ENCODE results near the gene C6orf47.

The C6orf47 gene

GRCh38 chr6:31664790-31665500 lies 4.4 kb upstream of the C6orf47 start, which contains the start of gene GPANK1:
Gene GPANK1 (minus strand): TSS chr6:31664997. CDS start chr6:31664478, 519 bp downstream.
- Histone ChIP-seq H3F3A (ENCODE audit: insufficient read depth, low read length) (no peaks in the 10 kb centered on the region), H3K36me3 (ENCODE audit: insufficient read depth, low read length) (peaks cover 56% of the 10 kb centered on the region), H4K20me1 (ENCODE audit: insufficient read depth, low read length) (no peaks in the 10 kb centered on the region), H3K9me2 (ENCODE audit: low read depth, low read length) (no peaks in the 10 kb centered on the region), H3K9me3 (ENCODE audit: low read length) (no peaks in the 10 kb centered on the region), H3K9ac (ENCODE audit: low read length) (peak within 1 kb of the TSS; percentile 92), H3K27me3 (ENCODE audit: insufficient read depth, low read length) (no peaks in the 10 kb centered on the region), H3K27ac (ENCODE audit: low read depth, low read length, poor library complexity, severe bottlenecking) (peak within 1 kb of the TSS; percentile 97), H3K4me2 (ENCODE audit: low read length) (peak within 1 kb of the TSS; percentile 82), H3K4me3 (ENCODE audit: low read depth, low read length, poor library complexity, severe bottlenecking) (peak within 1 kb of the TSS; percentile 100), H3K4me1 (ENCODE audit: insufficient read depth, low read length, severe bottlenecking) (peaks cover 45% of the 10 kb centered on the region), H3K79me2 (ENCODE audit: insufficient read depth, low read length) (peaks cover 26% of the 10 kb centered on the region), H2AFZ (ENCODE audit: low read length) (no peak within 1 kb of the TSS)
- TF ChIP-seq EZH2 (IDR thresholded peaks at IDR 0.05; ENCODE audit: borderline replicate concordance, low read length) = no peak
- TF ChIP-seq, protein P1, sequence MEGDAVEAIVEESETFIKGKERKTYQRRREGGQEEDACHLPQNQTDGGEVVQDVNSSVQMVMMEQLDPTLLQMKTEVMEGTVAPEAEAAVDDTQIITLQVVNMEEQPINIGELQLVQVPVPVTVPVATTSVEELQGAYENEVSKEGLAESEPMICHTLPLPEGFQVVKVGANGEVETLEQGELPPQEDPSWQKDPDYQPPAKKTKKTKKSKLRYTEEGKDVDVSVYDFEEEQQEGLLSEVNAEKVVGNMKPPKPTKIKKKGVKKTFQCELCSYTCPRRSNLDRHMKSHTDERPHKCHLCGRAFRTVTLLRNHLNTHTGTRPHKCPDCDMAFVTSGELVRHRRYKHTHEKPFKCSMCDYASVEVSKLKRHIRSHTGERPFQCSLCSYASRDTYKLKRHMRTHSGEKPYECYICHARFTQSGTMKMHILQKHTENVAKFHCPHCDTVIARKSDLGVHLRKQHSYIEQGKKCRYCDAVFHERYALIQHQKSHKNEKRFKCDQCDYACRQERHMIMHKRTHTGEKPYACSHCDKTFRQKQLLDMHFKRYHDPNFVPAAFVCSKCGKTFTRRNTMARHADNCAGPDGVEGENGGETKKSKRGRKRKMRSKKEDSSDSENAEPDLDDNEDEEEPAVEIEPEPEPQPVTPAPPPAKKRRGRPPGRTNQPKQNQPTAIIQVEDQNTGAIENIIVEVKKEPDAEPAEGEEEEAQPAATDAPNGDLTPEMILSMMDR (IDR thresholded peaks at IDR 0.05; ENCODE audit: low read length) = no peak

DNA sequence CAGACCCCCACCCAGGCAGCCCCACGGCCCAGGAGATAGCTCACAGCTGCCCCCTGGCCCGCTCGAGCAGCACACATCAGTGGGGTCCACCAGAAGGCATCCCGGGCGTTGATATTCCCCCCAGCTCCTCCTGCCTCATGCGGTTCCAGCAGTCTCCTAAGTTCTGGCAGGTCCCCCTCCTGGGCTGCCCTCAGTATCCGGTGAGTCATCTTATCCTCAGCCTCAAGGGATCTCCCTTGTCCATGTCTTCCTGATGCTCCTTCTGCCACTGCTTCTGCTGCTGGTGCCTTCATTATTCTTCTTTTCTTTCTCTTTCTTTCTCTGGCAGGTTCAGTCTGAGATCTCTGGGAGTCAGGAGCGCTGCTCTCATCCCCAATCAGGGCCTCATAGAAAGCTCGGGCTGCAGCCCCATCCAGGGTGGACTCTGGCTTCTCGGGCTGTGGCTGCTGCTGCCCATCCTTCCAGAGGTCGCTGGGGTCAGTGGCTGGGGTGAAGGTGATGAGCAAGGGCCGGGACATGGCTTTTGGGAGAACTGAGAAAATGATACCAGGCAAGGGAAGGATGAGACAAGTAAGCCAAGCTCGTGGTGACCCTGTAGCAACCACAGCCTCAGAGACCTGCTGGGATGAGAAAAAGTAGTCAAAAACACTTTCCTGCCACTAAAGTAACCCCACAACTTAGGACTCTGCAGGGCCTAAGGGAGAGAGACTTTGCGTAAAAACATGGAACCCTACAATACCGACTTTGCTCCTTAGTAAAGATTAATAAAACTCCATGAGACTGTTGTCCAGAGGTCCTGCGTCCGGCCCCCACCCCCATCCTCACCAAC lies 3.6 kb upstream of the C6orf47 start:
- Histone ChIP-seq H3F3A (ENCODE audit: insufficient read depth, low read length) (no peaks in the 10 kb centered on the region), H3K27me3 (ENCODE audit: insufficient read depth, low read length) (no peaks in the 10 kb centered on the region), H2AFZ (ENCODE audit: low read length) (no peak overlapping the region), H3K4me2 (ENCODE audit: low read length) (peak overlapping the region; percentile 82), H3K9me2 (ENCODE audit: low read depth, low read length) (no peaks in the 10 kb centered on the region), H3K4me3 (ENCODE audit: low read depth, low read length, poor library complexity, severe bottlenecking) (peak overlapping the region; percentile 100), H3K79me2 (ENCODE audit: insufficient read depth, low read length) (peaks cover 28% of the 10 kb centered on the region), H3K9ac (ENCODE audit: low read length) (peak overlapping the region; percentile 92), H3K36me3 (ENCODE audit: insufficient read depth, low read length) (peaks cover 49% of the 10 kb centered on the region), H3K27ac (ENCODE audit: low read depth, low read length, poor library complexity, severe bottlenecking) (peak overlapping the region; percentile 97), H4K20me1 (ENCODE audit: insufficient read depth, low read length) (no peaks in the 10 kb centered on the region), H3K9me3 (ENCODE audit: low read length) (no peaks in the 10 kb centered on the region), H3K4me1 (ENCODE audit: insufficient read depth, low read length, severe bottlenecking) (peaks cover 53% of the 10 kb centered on the region)
- TF ChIP-seq, protein P1 (IDR thresholded peaks at IDR 0.05; ENCODE audit: low read length) = peak; percentile 31
- TF ChIP-seq EZH2 (IDR thresholded peaks at IDR 0.05; ENCODE audit: borderline replicate concordance, low read length) = no peak

- Histone ChIP-seq H3K79me2 (ENCODE audit: insufficient read depth, low read length) (peaks cover 28% of the 10 kb centered on the region), H3K27me3 (ENCODE audit: insufficient read depth, low read length) (no peaks in the 10 kb centered on the region), H4K20me1 (ENCODE audit: insufficient read depth, low read length) (no peaks in the 10 kb centered on the region), H2AFZ (ENCODE audit: low read length) (no peak overlapping the region), H3K4me1 (ENCODE audit: insufficient read depth, low read length, severe bottlenecking) (peaks cover 61% of the 10 kb centered on the region), H3K4me3 (ENCODE audit: low read depth, low read length, poor library complexity, severe bottlenecking) (peak overlapping the region; percentile 100), H3K4me2 (ENCODE audit: low read length) (peak overlapping the region; percentile 82), H3K9me2 (ENCODE audit: low read depth, low read length) (no peaks in the 10 kb centered on the region), H3K36me3 (ENCODE audit: insufficient read depth, low read length) (peaks cover 40% of the 10 kb centered on the region), H3K27ac (ENCODE audit: low read depth, low read length, poor library complexity, severe bottlenecking) (peak overlapping the region; percentile 97), H3K9ac (ENCODE audit: low read length) (peak overlapping the region; percentile 92), H3F3A (ENCODE audit: insufficient read depth, low read length) (no peaks in the 10 kb centered on the region), H3K9me3 (ENCODE audit: low read length) (no peaks in the 10 kb centered on the region)
- TF ChIP-seq, protein P1 (IDR thresholded peaks at IDR 0.05; ENCODE audit: low read length) = no peak
- TF ChIP-seq EZH2 (IDR thresholded peaks at IDR 0.05; ENCODE audit: borderline replicate concordance, low read length) = no peak
These were observed 2.8 kb upstream of the C6orf47 start for GRCh38 chr6:31663126-31663960.

All from OCI-LY1 (cell line).